ENCODE data around the gene TEX48. TPM values are rescaled to one million over a fixed set of nuclear protein-coding genes. Genes with fewer than 3 reads are reported as not detected.

Gene TEX48
- total and polyA plus RNA-seq, 2 donors (not counting 1 experiment from before 2014, with no cell fraction given), result not detected

GRCh38 chr9:114638404-114638803, 43.6 kb downstream of the TEX48 start:
- peak overlapping the region; percentile 6 for H3K27ac Mint-ChIP-seq
- Histone ChIP-seq H3K4me2 (replicated peaks; ENCODE audit: low read depth, low read length, poor library complexity, severe bottlenecking) (no peak overlapping the region), H3K79me2 (ENCODE audit: control insufficient read depth, insufficient read depth, low read length) (no peaks in the 10 kb centered on the region), H3K9ac (ENCODE audit: low read length) (no peak overlapping the region), H3K36me3 (replicated peaks in 1 of 2; ENCODE audit: control extremely low read depth in 1 of 2, control insufficient read depth in 1 of 2, extremely low read depth in 1 of 2, insufficient read depth in 2 of 2, low read length in 1 of 2) (peaks cover 15 to 80% of the 10 kb centered on the region in 2 experiments), H3K27ac (ENCODE audit: low read length in 2 of 2) (no peak overlapping the region), H4K20me1 (ENCODE audit: control insufficient read depth, insufficient read depth, low read length, poor library complexity, severe bottlenecking) (no peaks in the 10 kb centered on the region), H3K4me3 (ENCODE audit: control extremely low read depth in 1 of 5, extremely low read depth in 1 of 5, insufficient read depth in 1 of 5, low read depth in 2 of 5, low read length in 4 of 5) (no peak overlapping the region), H2AFZ (ENCODE audit: insufficient read depth, low read depth, low read length, poor library complexity, severe bottlenecking) (no peak overlapping the region), H3K27me3 (replicated peaks in 1 of 4; ENCODE audit: control extremely low read depth in 1 of 4, control insufficient read depth in 3 of 4, insufficient read depth in 4 of 4, low read length in 3 of 4) (no peaks in the 10 kb centered on the region), H3K4me1 (ENCODE audit: control insufficient read depth in 2 of 2, insufficient read depth in 2 of 2, low read length in 2 of 2) (peaks cover 5 to 7% of the 10 kb centered on the region in 2 donors), H3K9me3 (ENCODE audit: control extremely low read depth in 1 of 3, control insufficient read depth in 2 of 3, insufficient read depth in 1 of 3, low read length in 2 of 3) (no peaks in the 10 kb centered on the region)
- CTCF ChIA-PET, result interaction anchor here (0.6 to 2.3 kb wide), 5 partner anchors 15 to 233 kb away, joined by 4 to 10 read pairs (median 5); no protein-coding TSS in a partner anchor
- ATAC-seq (ENCODE audit: low read depth) (no peak), DNase-seq (no peak)
- H3K4me1 Mint-ChIP-seq, result peaks cover 9% of the 10 kb centered on the region
- no peaks in the 10 kb centered on the region for H3K9me3 Mint-ChIP-seq (ENCODE audit: insufficient read depth)
- POLR2A ChIA-PET, result no interaction called here
- H3K27me3 Mint-ChIP-seq, result no peaks in the 10 kb centered on the region
- TF ChIP-seq EZH2 (IDR thresholded peaks at IDR 0.05; ENCODE audit: borderline replicate concordance, insufficient read depth, low read depth, low read length, poor library complexity, severe bottlenecking) (no peak), CTCF (IDR thresholded peaks at IDR 0.05) (no peak)
- H3K4me3 Mint-ChIP-seq, result no peak overlapping the region
- intact Hi-C loops (cut with micrococcal nuclease), result no loop called here
- 96% methylated on average over 6 of the region's 8 CpGs for WGBS (ENCODE audit: insufficient coverage)

- no peak for ATAC-seq (ENCODE audit: low read depth)
- WGBS (ENCODE audit: insufficient coverage), result 97% methylated on average over 6 of the region's 6 CpGs
- ChIA-PET CTCF (interaction anchor here (0.5 to 2.0 kb wide), 2 partner anchors 19 to 94 kb away, joined by 4 to 8 read pairs; no protein-coding TSS in a partner anchor), POLR2A (no interaction called here)
- H3K79me2 ChIP-seq (ENCODE audit: control insufficient read depth, insufficient read depth, low read length), result no peaks in the 10 kb centered on the region
- H3K36me3 ChIP-seq (replicated peaks in 1 of 2; ENCODE audit: control extremely low read depth in 1 of 2, control insufficient read depth in 1 of 2, extremely low read depth in 1 of 2, insufficient read depth in 2 of 2, low read length in 1 of 2), result peaks cover 19 to 90% of the 10 kb centered on the region in 2 experiments
- no peak for DNase-seq
- H4K20me1 ChIP-seq (ENCODE audit: control insufficient read depth, insufficient read depth, low read length, poor library complexity, severe bottlenecking), result no peaks in the 10 kb centered on the region
- H3K9ac ChIP-seq (ENCODE audit: low read length), result no peak overlapping the region
- no peaks in the 10 kb centered on the region for H3K9me3 ChIP-seq (ENCODE audit: control extremely low read depth in 1 of 3, control insufficient read depth in 2 of 3, insufficient read depth in 1 of 3, low read length in 2 of 3)
- no peaks in the 10 kb centered on the region for H3K4me1 ChIP-seq (ENCODE audit: control insufficient read depth in 2 of 2, insufficient read depth in 2 of 2, low read length in 2 of 2)
- H3K4me3 ChIP-seq (ENCODE audit: control extremely low read depth in 1 of 5, extremely low read depth in 1 of 5, insufficient read depth in 1 of 5, low read depth in 2 of 5, low read length in 4 of 5), result no peak overlapping the region
- no peak for TF ChIP-seq EZH2 (IDR thresholded peaks at IDR 0.05; ENCODE audit: borderline replicate concordance, insufficient read depth, low read depth, low read length, poor library complexity, severe bottlenecking)
- no peak for TF ChIP-seq CTCF (IDR thresholded peaks at IDR 0.05)
- Mint-ChIP-seq H3K27ac (no peak overlapping the region), H3K4me1 (no peaks in the 10 kb centered on the region), H3K9me3 (ENCODE audit: insufficient read depth) (no peaks in the 10 kb centered on the region), H3K4me3 (no peak overlapping the region), H3K27me3 (no peaks in the 10 kb centered on the region)
- intact Hi-C loops (cut with micrococcal nuclease), result no loop called here
- H2AFZ ChIP-seq (ENCODE audit: insufficient read depth, low read depth, low read length, poor library complexity, severe bottlenecking), result no peak overlapping the region
- H3K4me2 ChIP-seq (replicated peaks; ENCODE audit: low read depth, low read length, poor library complexity, severe bottlenecking), result no peak overlapping the region
- H3K27ac ChIP-seq (ENCODE audit: low read length in 2 of 2), result no peak overlapping the region
- H3K27me3 ChIP-seq (replicated peaks in 1 of 4; ENCODE audit: control extremely low read depth in 1 of 4, control insufficient read depth in 3 of 4, insufficient read depth in 4 of 4, low read length in 3 of 4), result no peaks in the 10 kb centered on the region
Observed at GRCh38 chr9:114634387-114634786, 47.6 kb downstream of the TEX48 start.
